Endothelial cell of umbilical vein (primary cell): ENCODE measurements around the gene ARHGAP15. TPM values are rescaled to one million over a fixed set of nuclear protein-coding genes. Genes with fewer than 3 reads are reported as not detected.

ENCODE experiments used
- BruUV-seq: library from RNA; stranded (reverse); fragments of 400-500 nt; replicated peaks from 2 replicates; lab custom pipeline; 2021; lab: Mats Ljungman, UMichigan
- CTCF ChIA-PET: fragments of 300-600, 350-600 bp; sonication (Branson Sonifier 250); formaldehyde crosslinking; loops from one replicate; lab custom pipeline; 2021; ENCODE audit warnings: antibody characterized with exemption, inconsistent platforms; lab: Charles Lee
- POLR2A ChIA-PET: fragments of 300-600, 350-600 bp; sonication (Branson Sonifier 250); formaldehyde crosslinking; loops from one replicate; lab custom pipeline; 2021; ENCODE audit warnings: antibody characterized with exemption, inconsistent platforms; lab: Charles Lee
- DNase-seq: peaks from one replicate; pipeline ENCODE4 v3.0.0-alpha.2; 2011; ENCODE audit warnings: low read depth, low spot score
- FAIRE-seq: peaks from 2 replicates; lab custom pipeline; 2011; peaks lifted over from hg19 to GRCh38; lab: Jason Lieb, UNC
- H2AFZ ChIP-seq: 2 replicates; pipeline ENCODE4 v1.6.0; 2012; ENCODE audit warnings: low read depth, low read length, control low read depth, inconsistent platforms
- H3K27ac ChIP-seq: 2 replicates; pipeline ENCODE4 v1.5.1; 2011; ENCODE audit warnings: low read depth, mild to moderate bottlenecking, control low read depth, low read length, moderate library complexity; ENCODE audit not compliant: insufficient read depth
- H3K27me3 ChIP-seq, 2 experiments: 2 replicates each; pipeline versions ENCODE4 v1.6.0 to v1.6.1; 2011; ENCODE audit warnings: low read length in 2 of 2, mixed read lengths in 1 of 2; ENCODE audit not compliant: control insufficient read depth in 2 of 2, insufficient read depth in 2 of 2
- H3K36me3 ChIP-seq, 2 experiments: 2 replicates in 1 of 2; 3 replicates in 1 of 2; pipeline ENCODE4 v1.5.1; 2011; ENCODE audit warnings: low read length in 2 of 2, mild to moderate bottlenecking in 1 of 2, moderate library complexity in 1 of 2; ENCODE audit not compliant: control insufficient read depth in 2 of 2, insufficient read depth in 2 of 2; ENCODE audit errors: extremely low read depth in 1 of 2
- H3K4me1 ChIP-seq: 3 replicates; pipeline ENCODE4 v1.5.1; 2011; ENCODE audit warnings: mild to moderate bottlenecking, low read length; ENCODE audit not compliant: control insufficient read depth, insufficient read depth; ENCODE audit errors: extremely low read depth
- H3K4me2 ChIP-seq: 2 replicates; pipeline ENCODE4 v1.6.1; 2011; ENCODE audit warnings: low read length, control low read depth, mixed read lengths; ENCODE audit not compliant: insufficient read depth
- H3K4me3 ChIP-seq, 3 experiments: fragments of 200-600 bp in 1 of 3; sonication (generic), shearing (Covaris generic) in 1 of 3; replicated peaks in 1 of 3; 2 replicates each; pipeline ENCODE4 v1.5.1; 2011 to 2016; ENCODE audit warnings: control low read depth in 3 of 3, low read length in 3 of 3, mild to moderate bottlenecking in 2 of 3, inconsistent platforms in 1 of 3, low read depth in 1 of 3, moderate library complexity in 1 of 3; ENCODE audit not compliant: insufficient read depth in 1 of 3
- H3K79me2 ChIP-seq: 2 replicates; pipeline ENCODE4 v1.6.0; 2012; ENCODE audit warnings: low read length, inconsistent platforms; ENCODE audit not compliant: control insufficient read depth, insufficient read depth
- H3K9ac ChIP-seq: replicated peaks from 2 replicates; pipeline ENCODE3; 2011; ENCODE audit warnings: low read length, control low read depth; ENCODE audit not compliant: insufficient read depth; ENCODE audit errors: extremely low read depth
- H3K9me1 ChIP-seq: replicated peaks from 3 replicates; pipeline ENCODE4 v1.6.0; 2011; ENCODE audit warnings: mild to moderate bottlenecking, low read length; ENCODE audit not compliant: control insufficient read depth, insufficient read depth; ENCODE audit errors: extremely low read depth
- H3K9me3 ChIP-seq: replicated peaks from 2 replicates; pipeline ENCODE4 v1.5.1; 2012; ENCODE audit warnings: low read length, inconsistent platforms; ENCODE audit not compliant: control insufficient read depth, insufficient read depth
- H4K20me1 ChIP-seq: replicated peaks from 2 replicates; pipeline ENCODE3; 2011; ENCODE audit warnings: mild to moderate bottlenecking, low read length; ENCODE audit not compliant: control insufficient read depth, insufficient read depth; ENCODE audit errors: extremely low read depth
- FOS ChIP-seq: IDR thresholded peaks from 2 replicates; pipeline ENCODE4 v1.6.1; 2011; ENCODE audit warnings: mild to moderate bottlenecking, low read length, moderate library complexity, borderline replicate concordance; ENCODE audit not compliant: insufficient read depth
- GATA2 ChIP-seq: IDR thresholded peaks from 2 replicates; pipeline ENCODE4 v1.7.0; 2011; ENCODE audit warnings: low read depth, mild to moderate bottlenecking, moderate library complexity, mixed read lengths, low read length; ENCODE audit not compliant: insufficient read length, insufficient read depth
- JUN ChIP-seq: IDR thresholded peaks from 2 replicates; pipeline ENCODE4 v1.6.1; 2011; ENCODE audit warnings: borderline replicate concordance, low read depth; ENCODE audit not compliant: insufficient read length, insufficient read depth
- MAX ChIP-seq: IDR thresholded peaks from 2 replicates; pipeline ENCODE4 v1.6.1; 2011; ENCODE audit not compliant: insufficient read depth, insufficient read length
- POLR2A ChIP-seq: IDR thresholded peaks from 2 replicates; pipeline ENCODE4 v1.6.1; 2012; ENCODE audit warnings: low read depth, mild to moderate bottlenecking, control low read depth, low read length
- POLR2AphosphoS5 ChIP-seq: IDR thresholded peaks from 2 replicates; pipeline ENCODE4 v1.6.1; 2012; ENCODE audit warnings: low read depth, mild to moderate bottlenecking, control low read depth, low read length, moderate library complexity; ENCODE audit not compliant: insufficient read depth
- dilution Hi-C: fragments of 300-500 bp; cut with MboI; formaldehyde crosslinking; loops from one replicate; pipeline ENCODE4 v1.15.0; 2019; ENCODE audit warnings: low sequenced_read_pairs; ENCODE audit not compliant: extremely low pct_ligation_motif_present
- intact Hi-C: fragments of 100-400 bp; cut with micrococcal nuclease; formaldehyde crosslinking; loops from one replicate; pipeline ENCODE4 v1.10.0; 2022
- polyA plus RNA-seq, 4 experiments: library from polyadenylated mRNA; depleted of rRNA in 3 of 4; stranded (reverse) in 3 of 4; unstranded in 1 of 4; fragments of >200 nt; gene quantifications; 2 replicates each; pipeline versions ENCODE4 v1.2.1 to v1.2.3, GENCODE V29; 2011 to 2012; ENCODE audit warnings: missing spikeins in 1 of 4
- total RNA-seq: library from RNA; stranded (reverse); gene quantifications from 2 replicates; pipeline ENCODE4 v1.2.3, GENCODE V29; 2021

Gene ARHGAP15
- total and polyA plus RNA-seq, 2 donors (not counting 3 experiments of a cell fraction or from before 2014, with no cell fraction given) = not detected

- H3K9me3 ChIP-seq = no peaks in the 10 kb centered on the region
- ChIA-PET POLR2A (no interaction called here), CTCF (no interaction called here)
- no TSS peak for BruUV-seq
- FAIRE-seq (no peak), DNase-seq (no peak)
- no peaks in the 10 kb centered on the region for H3K4me1 ChIP-seq
- no peaks in the 10 kb centered on the region for H4K20me1 ChIP-seq
- no peaks in the 10 kb centered on the region for H3K27me3 ChIP-seq
- no peak overlapping the region for H2AFZ ChIP-seq
- H3K4me2 ChIP-seq = no peak overlapping the region
- no peak overlapping the region for H3K27ac ChIP-seq
- intact Hi-C loops = no loop called here
- H3K9me1 ChIP-seq = no peaks in the 10 kb centered on the region
- H3K36me3 ChIP-seq = no peaks in the 10 kb centered on the region
- TF ChIP-seq MAX = no peak
- no peak for TF ChIP-seq POLR2A
- TF ChIP-seq FOS = no peak
- TF ChIP-seq JUN = no peak
- no peak for TF ChIP-seq POLR2AphosphoS5
- TF ChIP-seq GATA2 = no peak
- no peaks in the 10 kb centered on the region for H3K79me2 ChIP-seq
- H3K4me3 ChIP-seq = no peak overlapping the region
- H3K9ac ChIP-seq = no peak overlapping the region
- dilution Hi-C loops = no loop called here
These were observed 401.5 kb downstream of the ARHGAP15 start for GRCh38 chr2:143530758-143531157.

- dilution Hi-C loops = no loop called here
- no peak for FAIRE-seq
- H3K9me3 ChIP-seq = no peaks in the 10 kb centered on the region
These were observed 402.8 kb downstream of the ARHGAP15 start for GRCh38 chr2:143532061-143532460.

More at GRCh38 chr2:143532061-143532460, 402.8 kb downstream of the ARHGAP15 start:
- Histone ChIP-seq H3K4me2 (no peak overlapping the region), H3K4me3 (no peak overlapping the region), H3K79me2 (no peaks in the 10 kb centered on the region), H3K9me1 (no peaks in the 10 kb centered on the region), H3K4me1 (no peaks in the 10 kb centered on the region), H3K27me3 (no peaks in the 10 kb centered on the region), H3K36me3 (no peaks in the 10 kb centered on the region), H2AFZ (no peak overlapping the region), H4K20me1 (no peaks in the 10 kb centered on the region), H3K27ac (no peak overlapping the region), H3K9ac (no peak overlapping the region)
- DNase-seq = no peak
- ChIA-PET CTCF (no interaction called here), POLR2A (no interaction called here)
- TF ChIP-seq JUN (no peak), POLR2A (no peak), POLR2AphosphoS5 (no peak)
- intact Hi-C loops = no loop called here
- no TSS peak for BruUV-seq
